Osteoblast (primary cell): ENCODE measurements around the gene GLMP. TPM values are rescaled to one million over a fixed set of nuclear protein-coding genes. Genes with fewer than 3 reads are reported as not detected.

ENCODE experiments used
- DNase-seq: peaks from one replicate; pipeline ENCODE4 v3.0.0; 2011; ENCODE audit warnings: low spot score, mixed read lengths; ENCODE audit not compliant: insufficient read length; ENCODE audit errors: missing footprints
- H2AFZ ChIP-seq: 2 replicates; pipeline ENCODE4 v1.6.0; 2011; ENCODE audit warnings: mild to moderate bottlenecking, low read length
- H3K27ac ChIP-seq: 2 replicates; pipeline ENCODE4 v1.5.1; 2011; ENCODE audit warnings: mild to moderate bottlenecking, low read depth, low read length, moderate library complexity
- H3K27me3 ChIP-seq: 2 replicates; pipeline ENCODE4 v1.6.0; 2012; ENCODE audit warnings: mild to moderate bottlenecking, control low read depth, inconsistent platforms, low read length, moderate library complexity; ENCODE audit not compliant: insufficient read depth
- H3K36me3 ChIP-seq: 2 replicates; pipeline ENCODE4 v1.5.1; 2011; ENCODE audit warnings: mild to moderate bottlenecking, low read length, control low read depth, moderate library complexity; ENCODE audit not compliant: insufficient read depth
- H3K4me1 ChIP-seq: 2 replicates; pipeline ENCODE4 v1.5.1; 2011; ENCODE audit warnings: mild to moderate bottlenecking, low read length, control low read depth, moderate library complexity; ENCODE audit not compliant: insufficient read depth
- H3K4me2 ChIP-seq: 2 replicates; pipeline ENCODE4 v1.6.0; 2011; ENCODE audit warnings: mild to moderate bottlenecking, low read length; ENCODE audit not compliant: insufficient read depth
- H3K4me3 ChIP-seq: fragments of 200-600 bp; sonication (generic); 3 replicates; pipeline ENCODE4 v1.5.1; 2012; ENCODE audit warnings: mild to moderate bottlenecking, low read length, inconsistent platforms; ENCODE audit not compliant: insufficient read depth
- H3K79me2 ChIP-seq: 2 replicates; pipeline ENCODE4 v1.6.0; 2012; ENCODE audit warnings: mild to moderate bottlenecking, low read length, control low read depth, inconsistent platforms; ENCODE audit not compliant: insufficient read depth
- H3K9me3 ChIP-seq: 2 replicates; pipeline ENCODE4 v1.5.1; 2011; ENCODE audit warnings: low read depth, low read length, control low read depth
- H4K20me1 ChIP-seq: 2 replicates; pipeline ENCODE4 v1.6.0; 2012; ENCODE audit warnings: mild to moderate bottlenecking, low read length, control low read depth; ENCODE audit not compliant: insufficient read depth
- total RNA-seq: library from RNA; depleted of rRNA; stranded (reverse); fragments of >200 nt; gene quantifications from 2 replicates; pipeline ENCODE4 v1.2.3, GENCODE V29; 2012
- TF ChIP-seq, protein P1 (sequence below): IDR thresholded peaks from 2 replicates; pipeline ENCODE4 v1.5.1; 2011; ENCODE audit warnings: mild to moderate bottlenecking, low read depth, low read length, moderate library complexity; ENCODE audit errors: extremely low read depth

GLMP gene
- total RNA-seq, 1 donor: 118 TPM

DNA sequence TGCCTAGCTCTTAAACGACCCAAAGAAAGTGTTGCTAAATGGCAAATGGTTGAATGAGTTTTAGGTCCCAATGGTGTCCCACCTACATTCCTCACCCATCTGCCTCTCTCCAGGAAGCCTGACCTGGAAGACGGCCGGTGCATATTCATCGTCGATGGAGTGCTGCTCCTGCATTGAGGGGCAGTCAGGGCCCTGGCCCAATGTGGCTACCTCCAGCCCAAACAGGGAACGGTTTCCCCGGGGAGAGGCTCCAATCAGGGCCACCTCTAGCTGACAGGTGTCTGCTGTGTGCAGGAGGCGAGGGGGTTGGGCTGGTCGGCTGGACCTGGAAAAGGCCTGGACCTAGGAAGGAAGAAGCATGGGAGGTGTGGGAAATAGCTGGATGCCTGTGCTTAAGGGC, 1.6 kb downstream of the GLMP start:
- Histone ChIP-seq H3K27ac (no peak overlapping the region), H3K79me2 (peaks cover 32% of the 10 kb centered on the region), H2AFZ (no peak overlapping the region), H3K27me3 (no peaks in the 10 kb centered on the region), H4K20me1 (no peaks in the 10 kb centered on the region), H3K4me2 (no peak overlapping the region), H3K9me3 (no peaks in the 10 kb centered on the region), H3K36me3 (peaks cover 13% of the 10 kb centered on the region), H3K4me1 (peaks cover 24% of the 10 kb centered on the region), H3K4me3 (no peak overlapping the region)
- no peak for DNase-seq
- TF ChIP-seq, protein P1, sequence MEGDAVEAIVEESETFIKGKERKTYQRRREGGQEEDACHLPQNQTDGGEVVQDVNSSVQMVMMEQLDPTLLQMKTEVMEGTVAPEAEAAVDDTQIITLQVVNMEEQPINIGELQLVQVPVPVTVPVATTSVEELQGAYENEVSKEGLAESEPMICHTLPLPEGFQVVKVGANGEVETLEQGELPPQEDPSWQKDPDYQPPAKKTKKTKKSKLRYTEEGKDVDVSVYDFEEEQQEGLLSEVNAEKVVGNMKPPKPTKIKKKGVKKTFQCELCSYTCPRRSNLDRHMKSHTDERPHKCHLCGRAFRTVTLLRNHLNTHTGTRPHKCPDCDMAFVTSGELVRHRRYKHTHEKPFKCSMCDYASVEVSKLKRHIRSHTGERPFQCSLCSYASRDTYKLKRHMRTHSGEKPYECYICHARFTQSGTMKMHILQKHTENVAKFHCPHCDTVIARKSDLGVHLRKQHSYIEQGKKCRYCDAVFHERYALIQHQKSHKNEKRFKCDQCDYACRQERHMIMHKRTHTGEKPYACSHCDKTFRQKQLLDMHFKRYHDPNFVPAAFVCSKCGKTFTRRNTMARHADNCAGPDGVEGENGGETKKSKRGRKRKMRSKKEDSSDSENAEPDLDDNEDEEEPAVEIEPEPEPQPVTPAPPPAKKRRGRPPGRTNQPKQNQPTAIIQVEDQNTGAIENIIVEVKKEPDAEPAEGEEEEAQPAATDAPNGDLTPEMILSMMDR: no peak

DNA sequence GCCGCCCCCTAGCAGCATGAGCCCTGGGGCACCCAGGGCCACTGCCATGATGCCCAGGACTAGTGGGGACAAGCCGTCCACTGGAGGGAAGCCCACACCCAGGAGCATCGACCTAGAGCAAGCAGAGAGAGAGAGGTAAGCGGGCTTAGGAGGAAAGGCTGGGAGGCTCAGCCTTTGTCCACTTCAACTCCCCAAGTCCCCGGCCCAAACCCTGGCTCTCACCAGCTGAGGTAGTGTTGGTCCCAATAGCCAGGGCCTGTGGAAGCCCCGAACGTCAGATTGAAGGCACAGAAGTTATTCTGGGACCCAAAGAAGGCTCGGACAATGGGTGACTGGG, 2.4 kb downstream of the GLMP start:
- Histone ChIP-seq H3K27ac (no peak overlapping the region), H2AFZ (no peak overlapping the region), H3K9me3 (no peaks in the 10 kb centered on the region), H3K36me3 (peaks cover 18% of the 10 kb centered on the region), H3K4me2 (no peak overlapping the region), H3K4me3 (no peak overlapping the region), H3K79me2 (peaks cover 32% of the 10 kb centered on the region), H3K4me1 (peaks cover 24% of the 10 kb centered on the region), H4K20me1 (no peaks in the 10 kb centered on the region), H3K27me3 (no peaks in the 10 kb centered on the region)
- no peak for DNase-seq
- TF ChIP-seq, protein P1: no peak

DNA sequence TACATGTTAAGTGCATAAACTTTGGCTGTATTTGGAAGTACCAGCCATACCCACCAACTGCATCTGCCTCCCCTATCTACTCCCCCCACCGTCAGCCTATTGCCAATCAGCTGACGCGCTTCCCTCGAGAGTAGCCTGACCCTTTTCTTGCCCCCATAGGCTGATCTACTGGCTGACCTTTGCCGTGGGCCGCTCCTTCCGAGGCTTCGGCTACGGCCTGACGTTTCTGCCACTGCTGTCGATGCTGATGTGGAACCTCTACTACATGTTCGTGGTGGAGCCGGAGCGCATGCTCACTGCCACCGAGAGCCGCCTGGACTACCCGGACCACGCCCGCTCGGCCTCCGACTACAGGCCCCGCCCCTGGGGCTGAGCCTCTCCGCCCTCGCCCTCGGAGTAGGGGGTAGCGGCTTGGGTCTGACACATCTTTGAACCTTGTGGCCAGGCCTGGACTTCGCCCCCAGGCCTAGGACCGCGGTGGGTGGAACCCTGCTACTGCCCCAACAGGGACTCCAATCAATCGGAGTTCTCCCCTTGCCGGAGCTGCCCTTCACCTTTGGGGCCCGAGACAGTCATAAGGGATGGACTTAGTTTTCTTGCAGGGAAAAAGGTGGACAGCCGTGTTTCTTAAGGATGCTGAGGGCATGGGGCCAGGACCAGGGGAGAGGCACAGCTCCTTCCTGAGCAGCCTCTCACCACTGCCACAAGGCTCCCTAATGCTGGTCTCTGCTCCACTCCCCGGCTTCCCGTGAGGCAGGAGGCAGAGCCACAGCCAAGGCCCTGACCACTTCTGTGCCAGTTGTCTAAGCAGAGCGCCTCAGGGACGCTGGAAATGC, 4.0 kb downstream of the GLMP start:
- DNase-seq: peak; percentile 97
- Histone ChIP-seq H4K20me1 (no peaks in the 10 kb centered on the region), H3K4me2 (peak overlapping the region; percentile 92), H3K36me3 (peaks cover 18% of the 10 kb centered on the region), H3K4me3 (peak overlapping the region; percentile 86), H2AFZ (peak overlapping the region; percentile 99), H3K27me3 (no peaks in the 10 kb centered on the region), H3K27ac (peak overlapping the region; percentile 66), H3K79me2 (peaks cover 32% of the 10 kb centered on the region), H3K4me1 (peaks cover 24% of the 10 kb centered on the region), H3K9me3 (no peaks in the 10 kb centered on the region)
- TF ChIP-seq, protein P1: no peak

DNA sequence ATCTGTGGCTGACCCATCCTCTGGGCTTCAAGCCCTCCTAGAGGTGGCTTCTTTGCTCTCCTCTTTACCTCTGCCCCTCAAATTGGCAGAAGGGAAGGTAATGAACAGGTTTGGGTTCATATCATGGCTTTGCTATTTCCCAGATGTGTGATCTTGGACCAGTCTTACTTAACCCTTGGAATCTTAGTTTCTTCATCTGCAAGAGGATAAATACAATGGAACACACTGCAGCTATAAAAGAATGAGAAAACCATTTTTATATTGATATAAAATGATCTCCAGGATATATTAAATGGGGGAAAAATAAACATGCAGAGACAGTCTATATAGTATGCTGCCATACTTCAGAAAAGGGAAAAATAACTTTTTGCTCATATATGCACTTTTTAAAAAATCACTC, 5.6 kb downstream of the GLMP start:
- Histone ChIP-seq H4K20me1 (no peaks in the 10 kb centered on the region), H3K79me2 (peaks cover 23% of the 10 kb centered on the region), H2AFZ (no peak overlapping the region), H3K4me3 (no peak overlapping the region), H3K4me2 (no peak overlapping the region), H3K27ac (no peak overlapping the region), H3K4me1 (peaks cover 18% of the 10 kb centered on the region), H3K27me3 (no peaks in the 10 kb centered on the region), H3K9me3 (no peaks in the 10 kb centered on the region), H3K36me3 (peaks cover 18% of the 10 kb centered on the region)
- TF ChIP-seq, protein P1: no peak
- DNase-seq: no peak
